Loucy (cell line): ENCODE data around the gene ZNG1C.
"Not testable (repeated sequence)": the region's sequence is repeated elsewhere in the genome, so short reads cannot be mapped to it uniquely, and the experiment has no call there.

Experiments
- CTCF ChIP-seq: fragments of 200-600 bp; sonication (generic); conservative IDR thresholded peaks from 2 replicates; pipeline ENCODE4 v1.5.1; 2014; ENCODE audit warnings: mild to moderate bottlenecking, antibody characterized with exemption, low read length
- EZH2phosphoT487 ChIP-seq: fragments of 200-600 bp; IDR thresholded peaks from 2 replicates; pipeline ENCODE4 v1.6.1; 2018; ENCODE audit warnings: antibody characterized with exemption, mild to moderate bottlenecking, moderate library complexity, borderline replicate concordance

DNA sequence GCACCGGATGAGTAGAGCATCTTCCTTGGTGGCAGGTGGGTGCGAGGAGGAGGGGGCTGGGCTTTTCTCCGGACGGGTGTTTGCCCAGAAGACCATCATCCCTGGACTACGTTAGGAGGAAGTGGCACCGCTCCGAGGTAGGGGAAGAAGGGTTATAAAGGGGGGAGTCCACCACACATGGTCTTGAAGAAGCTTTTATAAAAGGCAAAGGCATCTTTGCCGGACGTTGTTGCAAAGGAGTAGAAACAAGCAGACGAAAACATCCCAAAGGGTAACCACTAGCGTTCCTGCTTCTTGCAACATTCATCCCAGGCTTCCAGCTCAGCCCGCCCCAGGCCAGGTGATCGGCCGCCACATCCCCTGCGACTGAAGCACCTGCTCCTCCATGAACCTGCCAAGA lies 60.8 kb downstream of the ZNG1C start, which contains the start of gene FOXD4L3:
- TF ChIP-seq CTCF, EZH2phosphoT487: not testable (repeated sequence)
